Measurements from ENCODE around the gene IRF3.

IRF3 gene

DNA sequence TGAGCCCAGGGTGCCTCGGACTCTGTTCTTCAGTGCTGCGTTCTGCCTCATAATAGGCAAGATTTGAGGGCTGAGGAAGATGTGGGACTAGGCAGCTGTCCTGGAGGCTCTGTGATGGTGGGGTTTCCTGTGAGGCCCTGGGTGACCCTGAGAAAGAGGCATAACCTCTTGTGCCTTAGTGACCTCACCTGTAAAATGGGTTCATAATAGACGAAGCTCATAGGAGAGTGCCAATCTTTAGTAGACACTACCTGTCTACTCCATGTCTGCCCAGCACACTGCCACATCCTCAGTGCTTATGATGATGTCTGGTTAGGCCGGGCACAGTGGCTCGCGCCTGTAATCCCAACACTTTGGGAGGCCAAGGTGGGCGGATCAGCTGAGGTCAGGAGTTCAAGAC, 49.1 kb downstream of the IRF3 start:
- no peak for DNase-seq

DNA sequence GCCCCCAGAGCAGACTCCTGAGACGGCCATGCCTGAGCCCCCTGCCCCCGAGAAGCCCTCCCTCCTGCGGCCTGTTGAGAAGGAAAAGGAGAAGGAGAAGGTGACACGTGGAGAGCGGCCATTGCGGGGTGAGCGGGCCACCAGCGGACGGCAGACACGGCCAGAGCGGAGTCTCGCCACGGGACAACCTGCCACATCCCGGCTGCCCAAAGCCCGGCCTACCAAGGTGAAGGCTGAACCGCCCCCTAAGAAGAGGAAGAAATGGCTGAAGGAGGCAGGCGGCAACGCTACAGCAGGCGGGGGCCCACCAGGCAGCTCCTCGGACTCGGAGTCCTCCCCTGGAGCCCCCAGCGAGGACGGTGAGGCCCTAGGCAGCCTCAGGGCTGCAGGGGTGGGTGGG, 49.8 kb downstream of the IRF3 start:
- DNase-seq = no peak

DNA sequence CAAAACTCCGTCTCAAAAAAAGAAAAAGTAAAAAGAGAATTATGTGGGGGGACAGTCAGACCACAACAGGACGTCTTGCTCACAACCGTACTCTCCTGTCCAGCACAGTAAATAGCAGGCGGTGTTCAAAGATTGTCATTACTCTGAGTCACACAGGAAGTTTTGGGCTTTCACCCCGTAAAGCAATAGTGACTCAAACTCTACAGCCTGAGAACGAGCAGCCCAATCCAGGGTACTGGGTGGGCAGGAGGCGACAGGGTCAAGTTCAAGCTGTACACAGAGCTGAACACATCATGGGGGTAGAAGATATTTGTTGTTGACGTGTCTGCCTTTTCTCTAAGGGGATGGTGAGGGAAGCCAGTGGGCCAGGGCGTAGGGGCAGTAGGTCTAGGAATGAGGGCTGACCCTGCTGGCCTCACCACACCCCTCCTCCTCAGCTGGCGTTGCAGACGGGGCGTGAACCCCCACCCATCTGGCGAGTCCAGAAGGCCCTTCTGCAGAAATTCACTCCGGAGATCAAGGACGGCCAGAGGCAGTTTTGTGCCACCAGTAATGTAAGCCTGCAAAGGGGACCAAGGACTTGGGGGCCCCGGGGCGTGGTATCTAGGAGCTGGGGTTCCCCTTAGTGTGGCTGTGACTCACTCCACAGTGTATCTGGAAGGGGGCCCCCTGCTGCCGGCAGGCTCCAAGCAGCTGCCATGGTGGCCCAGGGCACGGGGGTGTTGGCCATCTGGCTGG, 51.4 kb downstream of the IRF3 start:
- no peak for DNase-seq

DNA sequence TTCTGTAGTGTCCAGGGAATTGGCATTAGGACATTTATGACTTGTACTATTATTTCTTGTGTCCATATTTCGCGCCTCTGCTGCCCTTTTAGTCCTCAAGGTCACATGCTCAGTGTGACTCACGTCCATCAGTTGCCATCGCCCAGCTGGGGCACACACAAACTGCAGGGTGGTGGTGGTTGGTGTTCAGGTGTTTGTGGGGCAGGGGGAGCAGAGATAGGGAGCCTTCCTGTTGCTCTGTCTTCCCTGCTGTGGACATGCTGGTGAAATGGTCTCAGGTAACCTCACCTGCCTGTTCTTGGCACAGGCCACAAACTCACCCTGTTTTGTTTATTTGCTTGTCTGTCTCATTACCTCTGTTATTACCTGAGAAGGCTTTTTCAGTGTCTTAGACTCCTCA, 52.3 kb downstream of the IRF3 start:
- DNase-seq = no peak
